ENCODE data around the gene KAT2A.

DNA sequence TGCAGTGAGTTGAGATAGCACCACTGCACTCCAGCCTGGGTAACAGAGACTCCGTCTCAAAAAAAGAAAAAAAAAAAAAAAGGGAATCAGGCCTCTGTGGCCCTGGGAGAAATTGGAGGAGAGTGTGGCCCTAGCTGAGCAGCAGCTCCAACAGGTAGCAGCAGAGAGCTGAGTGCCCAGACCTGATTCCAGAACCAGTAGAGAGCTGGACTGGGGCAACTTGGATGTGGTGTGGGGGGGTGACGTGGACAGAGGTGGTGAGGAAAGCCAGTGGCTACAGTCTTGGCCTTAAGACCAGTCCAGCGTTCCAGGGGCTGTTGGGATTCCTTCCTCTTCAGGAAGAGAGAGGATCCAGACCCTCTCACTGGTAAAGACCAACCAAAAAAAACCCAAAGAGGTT is 3.1 kb upstream of the KAT2A start:
- TF ChIP-seq, protein P1, sequence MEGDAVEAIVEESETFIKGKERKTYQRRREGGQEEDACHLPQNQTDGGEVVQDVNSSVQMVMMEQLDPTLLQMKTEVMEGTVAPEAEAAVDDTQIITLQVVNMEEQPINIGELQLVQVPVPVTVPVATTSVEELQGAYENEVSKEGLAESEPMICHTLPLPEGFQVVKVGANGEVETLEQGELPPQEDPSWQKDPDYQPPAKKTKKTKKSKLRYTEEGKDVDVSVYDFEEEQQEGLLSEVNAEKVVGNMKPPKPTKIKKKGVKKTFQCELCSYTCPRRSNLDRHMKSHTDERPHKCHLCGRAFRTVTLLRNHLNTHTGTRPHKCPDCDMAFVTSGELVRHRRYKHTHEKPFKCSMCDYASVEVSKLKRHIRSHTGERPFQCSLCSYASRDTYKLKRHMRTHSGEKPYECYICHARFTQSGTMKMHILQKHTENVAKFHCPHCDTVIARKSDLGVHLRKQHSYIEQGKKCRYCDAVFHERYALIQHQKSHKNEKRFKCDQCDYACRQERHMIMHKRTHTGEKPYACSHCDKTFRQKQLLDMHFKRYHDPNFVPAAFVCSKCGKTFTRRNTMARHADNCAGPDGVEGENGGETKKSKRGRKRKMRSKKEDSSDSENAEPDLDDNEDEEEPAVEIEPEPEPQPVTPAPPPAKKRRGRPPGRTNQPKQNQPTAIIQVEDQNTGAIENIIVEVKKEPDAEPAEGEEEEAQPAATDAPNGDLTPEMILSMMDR (IDR thresholded peaks at IDR 0.05) = no peak
- TF ChIP-seq POLR2AphosphoS5 (IDR thresholded peaks at IDR 0.05; ENCODE audit: insufficient read depth in 1 of 2, low read depth in 1 of 2) = no peak
